ENCODE measurements around the gene SND1. TPM values are rescaled to one million over a fixed set of nuclear protein-coding genes. Genes with fewer than 3 reads are reported as not detected.
A peak's percentile ranks its signal among the peaks of the same experiment; 100 is the strongest.

Gene SND1
- total RNA-seq, 2 donors from 2014 or later = 246 to 256 TPM

GRCh38 chr7:127995156-127995880, 343.3 kb downstream of the SND1 start:
- Mint-ChIP-seq H3K27me3 (no peaks in the 10 kb centered on the region), H3K36me3 (ENCODE audit: low read depth) (peaks cover 96% of the 10 kb centered on the region), H3K9me3 (no peaks in the 10 kb centered on the region), H3K4me3 (no peak overlapping the region), H3K4me1 (peaks cover 14% of the 10 kb centered on the region), H3K27ac (no peak overlapping the region)
- no peak for ATAC-seq (replicated peaks)

- Mint-ChIP-seq H3K27me3 (no peaks in the 10 kb centered on the region), H3K36me3 (ENCODE audit: low read depth) (peaks cover 96% of the 10 kb centered on the region), H3K4me3 (no peak overlapping the region), H3K27ac (no peak overlapping the region), H3K4me1 (peaks cover 14% of the 10 kb centered on the region), H3K9me3 (no peaks in the 10 kb centered on the region)
- ATAC-seq (replicated peaks) = no peak
These were observed 343.9 kb downstream of the SND1 start for GRCh38 chr7:127995881-127996215.

- Mint-ChIP-seq H3K4me1 (peaks cover 9% of the 10 kb centered on the region), H3K36me3 (ENCODE audit: low read depth) (peaks cover 95% of the 10 kb centered on the region), H3K27ac (no peak overlapping the region), H3K27me3 (no peaks in the 10 kb centered on the region), H3K4me3 (no peak overlapping the region), H3K9me3 (no peaks in the 10 kb centered on the region)
- no peak for ATAC-seq (replicated peaks)
These were observed 344.5 kb downstream of the SND1 start for GRCh38 chr7:127996253-127997071.

DNA sequence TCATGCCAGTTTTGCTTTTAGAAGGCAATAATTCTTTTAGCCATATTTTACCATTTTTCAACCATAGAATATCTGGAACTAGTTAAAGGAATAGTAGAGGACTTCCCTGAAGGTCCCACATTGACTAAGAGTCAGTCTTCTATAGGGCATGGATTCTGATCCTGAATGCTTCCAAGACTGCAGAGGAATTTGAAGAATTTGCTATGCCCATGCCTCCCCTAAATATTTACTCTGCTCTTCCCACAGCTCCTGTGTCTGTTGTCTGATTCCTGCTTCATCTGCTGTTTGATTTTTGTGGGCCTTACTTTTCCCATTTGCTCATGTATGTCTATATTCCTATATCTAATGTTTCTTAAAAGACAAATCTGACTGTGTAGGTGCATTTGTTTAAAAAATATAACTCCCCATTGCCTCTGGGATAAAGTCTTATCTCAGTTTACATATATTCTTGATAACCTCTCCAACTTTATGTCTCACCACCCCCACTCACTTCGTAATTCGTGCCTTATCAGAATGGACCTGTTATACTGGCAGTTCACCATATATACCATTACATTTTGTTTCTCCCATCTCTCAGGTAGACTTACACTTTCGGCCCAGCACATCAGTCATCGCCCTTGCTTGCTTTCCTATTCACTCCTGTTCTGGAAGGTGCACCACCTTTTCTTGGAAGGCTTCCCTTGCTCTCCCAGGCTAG, 345.4 kb downstream of the SND1 start:
- no peaks in the 10 kb centered on the region for H3K9me3 Mint-ChIP-seq
- no peak for ATAC-seq (replicated peaks)
- peaks cover 9% of the 10 kb centered on the region for H3K4me1 Mint-ChIP-seq
- no peak overlapping the region for H3K27ac Mint-ChIP-seq
- H3K36me3 Mint-ChIP-seq (ENCODE audit: low read depth) = peaks cover 93% of the 10 kb centered on the region
- H3K4me3 Mint-ChIP-seq = no peak overlapping the region
- H3K27me3 Mint-ChIP-seq = no peaks in the 10 kb centered on the region

DNA sequence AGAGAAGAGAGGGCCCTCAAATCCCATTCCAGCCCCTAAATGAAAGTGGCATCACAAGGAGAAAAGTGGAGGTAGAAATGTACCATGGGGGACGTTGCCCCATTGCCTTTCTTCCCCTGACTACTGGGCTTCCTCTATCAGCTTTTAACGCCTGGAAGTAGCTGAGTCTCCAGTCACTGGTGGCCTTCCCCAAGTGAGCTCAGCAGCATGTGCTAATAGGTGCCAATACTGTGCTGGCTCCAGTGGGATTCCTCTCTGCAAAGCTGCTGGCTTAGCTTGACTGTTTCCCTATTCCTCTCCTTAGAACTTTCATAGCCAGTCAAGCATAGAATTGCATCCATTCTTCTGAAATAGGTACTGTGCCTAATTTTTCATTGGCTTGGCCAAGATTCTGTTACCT, 346.7 kb downstream of the SND1 start:
- no peak overlapping the region for H3K27ac Mint-ChIP-seq
- no peak for ATAC-seq (replicated peaks)
- H3K4me3 Mint-ChIP-seq = no peak overlapping the region
- H3K36me3 Mint-ChIP-seq (ENCODE audit: low read depth) = peaks cover 90% of the 10 kb centered on the region
- H3K4me1 Mint-ChIP-seq = peaks cover 14% of the 10 kb centered on the region
- no peaks in the 10 kb centered on the region for H3K27me3 Mint-ChIP-seq
- H3K9me3 Mint-ChIP-seq = no peaks in the 10 kb centered on the region

DNA sequence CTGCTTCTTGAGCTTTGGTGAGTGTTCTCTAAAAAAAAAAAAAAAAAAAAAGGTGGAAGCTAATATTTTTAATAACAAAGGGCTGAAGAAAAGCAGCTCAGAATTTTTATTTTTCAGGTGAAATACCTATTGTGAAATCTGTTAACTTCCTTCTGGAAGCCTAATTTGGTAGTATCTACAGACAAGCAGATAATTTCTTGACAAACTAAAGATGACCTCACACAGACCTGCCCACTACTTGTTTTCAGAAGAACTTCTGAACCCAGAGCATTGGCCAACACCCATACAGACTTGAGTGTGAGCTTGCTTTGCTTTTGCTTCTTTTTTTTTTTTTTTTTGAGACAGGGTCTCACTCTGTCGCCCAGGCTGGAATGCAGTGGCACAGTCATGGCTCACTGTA, 348.1 kb downstream of the SND1 start:
- H3K27ac Mint-ChIP-seq = no peak overlapping the region
- peaks cover 13% of the 10 kb centered on the region for H3K4me1 Mint-ChIP-seq
- peaks cover 89% of the 10 kb centered on the region for H3K36me3 Mint-ChIP-seq (ENCODE audit: low read depth)
- no peaks in the 10 kb centered on the region for H3K27me3 Mint-ChIP-seq
- ATAC-seq (replicated peaks) = no peak
- H3K4me3 Mint-ChIP-seq = no peak overlapping the region
- no peaks in the 10 kb centered on the region for H3K9me3 Mint-ChIP-seq

DNA sequence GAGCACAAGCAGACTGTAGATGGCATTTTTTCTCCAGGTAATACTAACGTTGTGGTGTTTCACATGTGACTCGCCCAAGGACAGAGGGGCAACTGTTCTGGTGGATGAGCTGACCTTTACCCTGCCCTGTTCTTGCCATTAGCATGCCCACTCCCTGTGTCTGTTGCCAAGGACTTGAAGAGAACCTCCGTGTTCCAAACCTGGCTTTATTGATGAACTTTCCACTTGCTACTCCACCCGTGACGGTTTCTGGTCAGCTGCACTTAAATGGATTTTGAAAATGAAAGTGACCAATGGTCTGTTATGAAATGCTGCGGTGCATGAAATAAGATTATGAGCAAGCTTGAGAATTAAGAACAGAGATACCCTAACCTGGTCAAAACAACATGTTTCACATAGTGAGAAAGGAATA, 348.9 kb downstream of the SND1 start:
- Mint-ChIP-seq H3K4me3 (no peak overlapping the region), H3K4me1 (peaks cover 15% of the 10 kb centered on the region), H3K36me3 (ENCODE audit: low read depth) (peaks cover 91% of the 10 kb centered on the region), H3K9me3 (no peaks in the 10 kb centered on the region), H3K27ac (no peak overlapping the region), H3K27me3 (no peaks in the 10 kb centered on the region)
- ATAC-seq (replicated peaks) = no peak

- no peak for ATAC-seq (replicated peaks)
- Mint-ChIP-seq H3K4me1 (peaks cover 15% of the 10 kb centered on the region), H3K4me3 (no peak overlapping the region), H3K36me3 (ENCODE audit: low read depth) (peaks cover 87% of the 10 kb centered on the region), H3K27ac (no peak overlapping the region), H3K9me3 (no peaks in the 10 kb centered on the region), H3K27me3 (no peaks in the 10 kb centered on the region)
These were observed 351.2 kb downstream of the SND1 start for GRCh38 chr7:128003167-128003566.

DNA sequence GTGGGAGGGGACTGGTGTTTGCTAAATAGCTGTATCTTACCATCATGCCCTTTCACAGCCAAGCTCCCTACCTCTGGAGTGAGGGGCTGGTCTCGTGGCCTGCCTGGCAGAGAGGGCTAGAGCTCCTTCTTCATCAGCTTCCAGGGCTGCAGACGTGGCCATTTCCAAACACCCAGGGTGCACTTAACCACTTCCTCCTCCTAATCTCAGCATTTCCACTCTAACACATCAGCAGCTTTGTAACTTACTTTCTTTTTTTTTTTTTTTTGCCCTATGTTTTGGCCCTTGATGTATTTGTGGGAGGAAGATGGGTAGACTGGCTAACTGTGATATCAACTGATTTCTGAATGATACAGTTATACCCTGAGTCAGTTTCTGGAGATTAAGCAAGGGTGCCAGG, 351.8 kb downstream of the SND1 start:
- ATAC-seq (replicated peaks) = peak; percentile 18
- Mint-ChIP-seq H3K27ac (no peak overlapping the region), H3K27me3 (no peaks in the 10 kb centered on the region), H3K4me3 (no peak overlapping the region), H3K36me3 (ENCODE audit: low read depth) (peaks cover 87% of the 10 kb centered on the region), H3K4me1 (peaks cover 15% of the 10 kb centered on the region), H3K9me3 (no peaks in the 10 kb centered on the region)

- no peak for ATAC-seq (replicated peaks)
- Mint-ChIP-seq H3K36me3 (ENCODE audit: low read depth) (peaks cover 87% of the 10 kb centered on the region), H3K27me3 (no peaks in the 10 kb centered on the region), H3K27ac (no peak overlapping the region), H3K9me3 (no peaks in the 10 kb centered on the region), H3K4me1 (peaks cover 15% of the 10 kb centered on the region), H3K4me3 (no peak overlapping the region)
These were observed 352.6 kb downstream of the SND1 start for GRCh38 chr7:128004623-128005022.

- H3K9me3 Mint-ChIP-seq = no peaks in the 10 kb centered on the region
- no peaks in the 10 kb centered on the region for H3K27me3 Mint-ChIP-seq
- peaks cover 87% of the 10 kb centered on the region for H3K36me3 Mint-ChIP-seq (ENCODE audit: low read depth)
- H3K4me3 Mint-ChIP-seq = no peak overlapping the region
- peaks cover 15% of the 10 kb centered on the region for H3K4me1 Mint-ChIP-seq
- H3K27ac Mint-ChIP-seq = peak overlapping the region; percentile 73
- no peak for ATAC-seq (replicated peaks)
These were observed 353.1 kb downstream of the SND1 start for GRCh38 chr7:128005117-128005516.

- Mint-ChIP-seq H3K27me3 (no peaks in the 10 kb centered on the region), H3K27ac (peak overlapping the region; percentile 73), H3K4me3 (no peak overlapping the region), H3K36me3 (ENCODE audit: low read depth) (peaks cover 84% of the 10 kb centered on the region), H3K9me3 (no peaks in the 10 kb centered on the region), H3K4me1 (peaks cover 15% of the 10 kb centered on the region)
- ATAC-seq (replicated peaks) = no peak
These were observed 353.8 kb downstream of the SND1 start for GRCh38 chr7:128005759-128006159.

DNA sequence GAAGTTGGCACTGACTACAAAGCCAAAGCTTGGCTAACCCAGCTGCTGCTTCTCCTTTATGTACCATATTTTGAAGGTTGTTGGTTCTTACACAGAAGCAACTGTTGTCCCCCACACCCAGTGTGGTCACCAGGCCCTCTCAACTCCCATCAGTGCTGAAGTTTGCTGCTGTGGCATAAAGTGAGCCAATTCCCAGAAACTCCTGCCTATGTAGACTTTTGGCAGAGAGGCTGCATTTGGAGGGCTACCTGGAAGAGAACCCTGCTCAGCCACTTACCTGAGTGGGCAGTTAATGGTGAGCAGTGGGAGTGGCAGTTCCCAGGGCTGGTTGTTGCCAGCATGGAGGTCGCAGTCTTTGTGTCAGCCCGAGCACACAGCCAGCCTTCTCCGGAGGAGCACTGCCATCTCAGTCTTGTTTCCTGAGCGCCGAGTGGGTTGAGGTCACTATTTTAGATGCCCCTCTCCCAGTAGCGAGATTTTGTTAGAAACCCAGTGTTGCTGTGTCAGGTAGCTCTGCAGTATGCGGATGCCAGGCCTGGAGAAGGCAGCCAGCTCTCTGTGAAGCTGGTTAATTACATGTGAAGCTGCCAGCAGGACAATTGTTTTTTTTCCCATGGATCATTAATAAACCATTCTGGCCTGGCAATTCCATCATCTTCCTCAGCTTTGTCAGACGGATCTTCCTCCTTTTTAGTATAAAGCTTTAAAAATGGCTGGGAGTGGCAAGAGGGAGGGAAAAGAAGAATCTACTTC, 354.7 kb downstream of the SND1 start:
- Mint-ChIP-seq H3K27ac (no peak overlapping the region), H3K4me1 (peaks cover 15% of the 10 kb centered on the region), H3K4me3 (no peak overlapping the region), H3K9me3 (no peaks in the 10 kb centered on the region), H3K36me3 (ENCODE audit: low read depth) (peaks cover 82% of the 10 kb centered on the region), H3K27me3 (no peaks in the 10 kb centered on the region)
- ATAC-seq (replicated peaks) = no peak

DNA sequence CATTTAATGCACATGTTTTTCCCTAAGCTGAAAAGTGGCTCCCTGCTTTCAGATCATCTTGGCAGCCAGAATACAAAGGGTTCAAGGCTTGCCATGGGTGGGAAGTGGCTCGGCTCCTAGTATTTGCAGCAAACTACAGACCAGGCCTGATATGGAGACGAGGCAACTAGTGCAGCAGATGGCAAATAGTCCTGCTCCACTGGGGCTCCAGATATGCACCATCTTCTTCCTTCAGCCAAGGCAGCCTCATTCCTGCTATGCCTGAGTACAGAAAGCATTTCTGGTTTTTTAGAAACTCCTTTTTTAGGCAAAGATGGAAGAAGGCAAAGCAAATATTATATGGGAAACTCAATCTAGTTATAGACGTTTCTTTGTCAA, 355.3 kb downstream of the SND1 start:
- no peak for ATAC-seq (replicated peaks)
- no peaks in the 10 kb centered on the region for H3K27me3 Mint-ChIP-seq
- no peaks in the 10 kb centered on the region for H3K9me3 Mint-ChIP-seq
- H3K4me1 Mint-ChIP-seq = peaks cover 15% of the 10 kb centered on the region
- H3K36me3 Mint-ChIP-seq (ENCODE audit: low read depth) = peaks cover 83% of the 10 kb centered on the region
- no peak overlapping the region for H3K27ac Mint-ChIP-seq
- no peak overlapping the region for H3K4me3 Mint-ChIP-seq

Data from activated T-helper 17 cell treated with anti-CD3 and anti-CD28 coated beads, Interleukin-2, amount 50 U/mL, for 72 hours (primary cell).